Astrocyte of the hippocampus (primary cell): ENCODE results near the gene GSE1.

Source experiments
- DNase-seq: peaks from one replicate; pipeline ENCODE4 v3.0.0; 2011; ENCODE audit warnings: low read depth, low spot score

Gene GSE1

GRCh38 chr16:85631802-85632393 is 18.8 kb downstream of the GSE1 start:
- no peak for DNase-seq

GRCh38 chr16:85632709-85633437 is 19.8 kb downstream of the GSE1 start:
- DNase-seq = no peak

- DNase-seq = no peak
These were observed 20.3 kb downstream of the GSE1 start for GRCh38 chr16:85633438-85633743.

GRCh38 chr16:85633888-85634287 is 20.8 kb downstream of the GSE1 start:
- DNase-seq = no peak

GRCh38 chr16:85634747-85635544 is 21.8 kb downstream of the GSE1 start:
- DNase-seq = no peak

- peak; percentile 28 for DNase-seq
These were observed 22.5 kb downstream of the GSE1 start for GRCh38 chr16:85635545-85636140.

GRCh38 chr16:85636234-85636812 is 23.2 kb downstream of the GSE1 start:
- DNase-seq = no peak

- no peak for DNase-seq
These were observed 24.1 kb downstream of the GSE1 start for GRCh38 chr16:85637061-85637807.

- DNase-seq = peak; percentile 44
These were observed 24.9 kb downstream of the GSE1 start for GRCh38 chr16:85637808-85638647.

- no peak for DNase-seq
These were observed 25.7 kb downstream of the GSE1 start for GRCh38 chr16:85638695-85639409.

- peak; percentile 40 for DNase-seq
These were observed 26.6 kb downstream of the GSE1 start for GRCh38 chr16:85639529-85640253.

GRCh38 chr16:85640254-85640558 is 27.1 kb downstream of the GSE1 start:
- DNase-seq = no peak

GRCh38 chr16:85640585-85640984 is 27.5 kb downstream of the GSE1 start:
- DNase-seq = no peak

GRCh38 chr16:85641305-85641704 is 28.2 kb downstream of the GSE1 start:
- no peak for DNase-seq

- DNase-seq = peak; percentile 47
These were observed 28.7 kb downstream of the GSE1 start for GRCh38 chr16:85641776-85642176.

GRCh38 chr16:85642762-85643358 is 29.7 kb downstream of the GSE1 start:
- no peak for DNase-seq

- no peak for DNase-seq
These were observed 30.5 kb downstream of the GSE1 start for GRCh38 chr16:85643631-85644030.

- DNase-seq = no peak
These were observed 31.1 kb downstream of the GSE1 start for GRCh38 chr16:85644093-85644712.
